Measurements from ENCODE around the gene GUF1.

Gene GUF1

DNA sequence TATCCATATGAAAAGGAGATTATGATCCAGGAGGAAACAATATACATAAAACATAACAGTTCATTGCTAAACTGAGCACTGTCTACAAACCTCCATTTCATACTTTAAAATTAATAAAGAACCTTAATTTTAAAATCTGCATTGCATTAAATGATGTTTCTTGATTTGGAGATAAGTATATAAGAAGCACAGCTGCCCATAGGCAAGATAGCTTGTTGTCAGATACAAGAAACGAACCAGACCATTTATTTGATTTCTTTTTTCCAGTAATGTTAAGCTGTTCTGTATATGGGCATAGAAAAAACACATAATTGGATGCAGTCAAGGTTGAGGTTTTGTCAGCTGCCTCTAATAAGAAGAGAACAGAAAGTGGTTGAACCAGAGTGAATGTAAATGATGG, 6.4 kb downstream of the GUF1 start:
- TF ChIP-seq, protein P1, sequence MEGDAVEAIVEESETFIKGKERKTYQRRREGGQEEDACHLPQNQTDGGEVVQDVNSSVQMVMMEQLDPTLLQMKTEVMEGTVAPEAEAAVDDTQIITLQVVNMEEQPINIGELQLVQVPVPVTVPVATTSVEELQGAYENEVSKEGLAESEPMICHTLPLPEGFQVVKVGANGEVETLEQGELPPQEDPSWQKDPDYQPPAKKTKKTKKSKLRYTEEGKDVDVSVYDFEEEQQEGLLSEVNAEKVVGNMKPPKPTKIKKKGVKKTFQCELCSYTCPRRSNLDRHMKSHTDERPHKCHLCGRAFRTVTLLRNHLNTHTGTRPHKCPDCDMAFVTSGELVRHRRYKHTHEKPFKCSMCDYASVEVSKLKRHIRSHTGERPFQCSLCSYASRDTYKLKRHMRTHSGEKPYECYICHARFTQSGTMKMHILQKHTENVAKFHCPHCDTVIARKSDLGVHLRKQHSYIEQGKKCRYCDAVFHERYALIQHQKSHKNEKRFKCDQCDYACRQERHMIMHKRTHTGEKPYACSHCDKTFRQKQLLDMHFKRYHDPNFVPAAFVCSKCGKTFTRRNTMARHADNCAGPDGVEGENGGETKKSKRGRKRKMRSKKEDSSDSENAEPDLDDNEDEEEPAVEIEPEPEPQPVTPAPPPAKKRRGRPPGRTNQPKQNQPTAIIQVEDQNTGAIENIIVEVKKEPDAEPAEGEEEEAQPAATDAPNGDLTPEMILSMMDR (IDR thresholded peaks at IDR 0.05; ENCODE audit: low read depth, low read length), result no peak
- no peak overlapping the region for H3K4me3 ChIP-seq (ENCODE audit: low read depth, low read length)
- no peak for DNase-seq (ENCODE audit: low read depth, low spot score)
- in situ Hi-C loops (cut with HindIII; ENCODE audit: low sequenced_read_pairs), result no loop called here

DNA sequence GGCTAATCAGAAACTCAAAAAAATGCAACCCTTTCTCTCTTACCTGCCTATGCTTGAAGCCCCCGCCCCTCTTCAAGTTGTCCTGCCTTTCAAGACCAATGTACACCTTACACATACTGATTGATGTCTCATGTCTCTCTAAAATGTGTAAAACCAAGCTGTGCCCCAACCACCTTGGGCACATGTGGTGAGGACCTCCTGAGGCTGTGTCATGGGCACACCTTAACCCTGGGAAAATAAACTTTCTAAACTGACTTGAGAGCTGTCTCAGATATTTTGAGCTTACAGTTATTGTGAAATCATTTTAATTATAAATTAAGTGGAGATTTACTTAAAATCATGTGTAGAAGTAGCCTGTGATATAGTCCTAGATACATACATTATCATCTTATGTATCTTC, 22.2 kb downstream of the GUF1 start:
- no peak for DNase-seq (ENCODE audit: low read depth, low spot score)
- in situ Hi-C loops (cut with HindIII; ENCODE audit: low sequenced_read_pairs), result no loop called here
- TF ChIP-seq, protein P1 (IDR thresholded peaks at IDR 0.05; ENCODE audit: low read depth, low read length), result no peak
- no peak overlapping the region for H3K4me3 ChIP-seq (ENCODE audit: low read depth, low read length)

DNA sequence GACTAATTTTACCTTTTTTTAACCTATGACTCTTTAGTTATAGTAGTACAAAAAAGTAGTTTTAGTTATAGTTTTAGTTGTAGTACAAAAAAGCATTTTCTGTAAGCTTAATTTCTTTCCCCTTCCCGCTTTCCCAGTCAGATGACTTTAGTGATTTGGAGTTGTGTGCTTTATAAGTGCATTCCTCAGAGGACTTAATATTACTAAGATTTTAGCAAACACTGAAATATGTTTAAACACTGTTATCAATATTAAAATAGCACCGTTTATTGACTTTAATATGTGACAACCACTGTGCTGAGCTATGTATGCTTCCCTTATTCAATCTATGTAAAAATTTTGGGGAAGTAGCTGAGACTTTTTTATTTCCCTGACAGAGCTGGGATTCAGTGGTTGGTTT, 22.8 kb downstream of the GUF1 start:
- in situ Hi-C loops (cut with HindIII; ENCODE audit: low sequenced_read_pairs), result no loop called here
- TF ChIP-seq, protein P1 (IDR thresholded peaks at IDR 0.05; ENCODE audit: low read depth, low read length), result no peak
- DNase-seq (ENCODE audit: low read depth, low spot score), result no peak
- H3K4me3 ChIP-seq (ENCODE audit: low read depth, low read length), result no peak overlapping the region

DNA sequence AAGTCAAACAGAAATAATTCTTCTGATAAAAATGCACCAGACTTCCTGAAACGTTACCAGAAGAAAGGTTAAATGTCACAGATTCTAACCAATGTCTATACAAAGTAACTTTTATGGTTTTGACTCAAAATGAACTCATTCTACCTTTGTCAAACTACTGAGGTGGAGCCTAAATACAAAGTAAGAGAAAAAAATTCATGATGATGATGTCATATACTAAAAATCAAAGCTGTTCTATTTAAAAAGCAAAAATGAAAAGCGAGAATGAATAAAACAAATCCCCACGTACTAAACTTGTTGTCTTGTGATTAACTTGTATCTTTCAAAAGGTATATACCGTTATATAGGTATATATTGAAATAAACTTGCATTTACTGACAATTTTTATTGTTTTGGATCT, 26.5 kb downstream of the GUF1 start:
- no peak overlapping the region for H3K4me3 ChIP-seq (ENCODE audit: low read depth, low read length)
- in situ Hi-C loops (cut with HindIII; ENCODE audit: low sequenced_read_pairs), result no loop called here
- TF ChIP-seq, protein P1 (IDR thresholded peaks at IDR 0.05; ENCODE audit: low read depth, low read length), result no peak
- no peak for DNase-seq (ENCODE audit: low read depth, low spot score)

DNA sequence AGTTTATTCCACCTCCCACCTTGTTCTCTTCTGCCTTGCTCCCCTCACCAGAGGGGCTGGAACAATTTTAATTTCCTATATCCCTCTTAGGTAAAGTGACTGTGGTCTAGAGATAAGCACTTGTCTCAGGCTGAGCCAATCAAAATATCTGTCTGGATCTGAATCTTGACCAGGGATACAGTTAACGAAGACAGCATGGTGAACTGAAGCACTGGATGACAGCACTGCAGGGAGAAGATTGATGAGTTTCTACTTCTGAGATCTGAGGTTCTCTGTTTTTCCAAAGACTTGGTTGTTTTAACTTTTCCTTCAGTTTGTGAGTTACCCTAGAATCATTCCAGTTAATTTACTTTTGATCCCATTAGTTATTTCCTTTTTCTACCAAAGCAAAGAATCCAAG, 34.9 kb downstream of the GUF1 start:
- in situ Hi-C loops (cut with HindIII; ENCODE audit: low sequenced_read_pairs), result no loop called here
- H3K4me3 ChIP-seq (ENCODE audit: low read depth, low read length), result no peak overlapping the region
- no peak for DNase-seq (ENCODE audit: low read depth, low spot score)
- TF ChIP-seq, protein P1 (IDR thresholded peaks at IDR 0.05; ENCODE audit: low read depth, low read length), result no peak

DNA sequence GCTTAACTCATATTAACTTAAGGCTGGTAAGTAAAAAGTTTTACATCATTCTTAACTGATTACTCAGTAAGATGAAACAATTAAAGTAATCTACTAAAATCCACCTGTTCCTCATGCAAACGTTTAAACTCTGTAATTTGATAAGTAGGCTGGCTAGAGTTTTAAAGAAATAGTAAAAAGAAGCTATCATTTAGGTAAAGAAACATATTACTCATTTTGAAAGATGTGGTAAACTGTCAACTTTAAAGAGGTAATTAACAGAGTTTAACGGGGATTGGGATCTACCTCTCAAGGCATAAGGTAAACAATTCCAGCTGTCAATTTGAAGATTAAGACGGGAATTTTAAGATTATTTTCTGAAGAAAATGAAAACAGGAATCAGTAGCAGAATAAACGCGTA, 38.4 kb downstream of the GUF1 start:
- no peak for DNase-seq (ENCODE audit: low read depth, low spot score)
- no peak overlapping the region for H3K4me3 ChIP-seq (ENCODE audit: low read depth, low read length)
- TF ChIP-seq, protein P1 (IDR thresholded peaks at IDR 0.05; ENCODE audit: low read depth, low read length), result no peak
- in situ Hi-C loops (cut with HindIII; ENCODE audit: low sequenced_read_pairs), result no loop called here

DNA sequence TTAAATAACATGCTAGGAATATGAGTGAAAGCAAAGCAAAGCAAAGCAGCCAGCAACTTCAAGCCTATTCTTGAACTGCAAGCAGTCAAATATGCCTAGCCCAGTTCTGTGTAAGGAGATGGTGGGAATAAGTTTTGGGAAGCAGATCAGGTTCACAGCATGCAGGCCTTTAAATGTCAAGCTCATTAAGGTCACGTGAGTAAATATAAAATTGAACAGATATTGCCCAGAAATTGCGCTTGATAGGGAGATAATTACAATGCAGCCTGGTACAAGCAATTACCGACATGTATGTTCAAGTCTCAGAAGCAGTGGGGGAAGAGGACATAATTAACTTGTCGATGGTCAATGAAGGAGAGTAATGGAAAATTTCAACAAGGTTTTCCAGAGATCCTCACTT, 42.2 kb downstream of the GUF1 start:
- TF ChIP-seq, protein P1 (IDR thresholded peaks at IDR 0.05; ENCODE audit: low read depth, low read length), result no peak
- no peak for DNase-seq (ENCODE audit: low read depth, low spot score)

More for the DNA sequence above, 42.2 kb downstream of the GUF1 start:
- in situ Hi-C loops (cut with HindIII; ENCODE audit: low sequenced_read_pairs), result no loop called here
- no peak overlapping the region for H3K4me3 ChIP-seq (ENCODE audit: low read depth, low read length)
